Peyer's patch (tissue), 4 donors: Measurements from ENCODE around the gene ANKS1A.

Experiments
- CTCF ChIP-seq, 6 experiments: fragments of 450-650 bp in 4 of 6; fragments of 200-600 bp in 2 of 6; sonication (generic) in 1 of 6; IDR thresholded peaks; one replicate each; pipeline ENCODE4 v1.5.1; 2017 to 2019; ENCODE audit warnings: antibody characterized with exemption in 6 of 6, mild to moderate bottlenecking in 3 of 6, moderate library complexity in 1 of 6
- POLR2A ChIP-seq, 2 donors: fragments of 450-650 bp; IDR thresholded peaks; one replicate each; pipeline ENCODE4 v1.5.1; 2017; ENCODE audit warnings: antibody characterized with exemption in 2 of 2, mild to moderate bottlenecking in 2 of 2, moderate library complexity in 2 of 2

- TF ChIP-seq CTCF (IDR thresholded peaks at IDR 0.05): no peak
- no peak for TF ChIP-seq POLR2A (IDR thresholded peaks at IDR 0.05)
Measured at GRCh38 chr6:34993213-34993612, 104.2 kb downstream of the ANKS1A start.
